Smooth muscle cell (in vitro differentiated cells): ENCODE data around the gene CHPF2. TPM values are rescaled to one million over a fixed set of nuclear protein-coding genes. Genes with fewer than 3 reads are reported as not detected.

Experiments
- DNase-seq: peaks from one replicate; lab custom pipeline; 2025; ENCODE audit not compliant: unreplicated experiment; lab: John Stamatoyannopoulos, UW
- H2AFZ ChIP-seq: fragments of 200-600 bp; sonication (generic); 2 replicates; pipeline ENCODE4 v1.6.0; 2016; ENCODE audit warnings: antibody characterized with exemption, low read depth, mild to moderate bottlenecking
- H3F3A ChIP-seq: fragments of 200-600 bp; sonication (generic); 2 replicates; pipeline ENCODE4 v1.6.0; 2017; ENCODE audit warnings: antibody characterized with exemption, low read depth
- H3K27ac ChIP-seq: fragments of 200-600 bp; sonication (generic); 2 replicates; pipeline ENCODE4 v1.5.1; 2016; ENCODE audit warnings: low read depth, mild to moderate bottlenecking
- H3K27me3 ChIP-seq: fragments of 200-600 bp; sonication (generic); 2 replicates; pipeline ENCODE4 v1.6.1; 2016; ENCODE audit warnings: low read depth, mild to moderate bottlenecking
- H3K36me3 ChIP-seq: fragments of 200-600 bp; sonication (generic); 2 replicates; pipeline ENCODE4 v1.5.1; 2016; ENCODE audit warnings: low read depth
- H3K4me1 ChIP-seq: fragments of 200-600 bp; sonication (generic); 2 replicates; pipeline ENCODE4 v1.5.1; 2016; ENCODE audit warnings: low read depth
- H3K4me2 ChIP-seq: fragments of 200-600 bp; sonication (generic); 2 replicates; pipeline ENCODE4 v1.6.0; 2016; ENCODE audit warnings: mild to moderate bottlenecking
- H3K4me3 ChIP-seq: fragments of 200-600 bp; sonication (generic); 2 replicates; pipeline ENCODE4 v1.5.1; 2016; ENCODE audit warnings: mild to moderate bottlenecking
- H3K79me2 ChIP-seq: fragments of 200-600 bp; sonication (generic); 2 replicates; pipeline ENCODE4 v1.6.0; 2016; ENCODE audit warnings: low read depth, mild to moderate bottlenecking
- H3K9ac ChIP-seq: fragments of 200-600 bp; sonication (generic); 2 replicates; pipeline ENCODE4 v1.6.0; 2016; ENCODE audit warnings: low read depth
- H3K9me3 ChIP-seq: fragments of 200-600 bp; sonication (generic); replicated peaks from 2 replicates; pipeline ENCODE4 v1.5.1; 2016; ENCODE audit warnings: low read depth
- H4K20me1 ChIP-seq: fragments of 200-600 bp; sonication (generic); 2 replicates; pipeline ENCODE4 v1.6.0; 2016; ENCODE audit warnings: low read depth
- WGBS: methylation state at CpG from one replicate; pipeline ENCODE4 v1.1.7; 2016; ENCODE audit warnings: low lambda C conversion rate; 5-methylcytosine and 5-hydroxymethylcytosine counted together
- polyA plus RNA-seq: library from polyadenylated mRNA; unstranded; fragments of >200 nt; fragmentation: Nextera tagmentation; extraction: Ambion mirVana; gene quantifications from 2 replicates; pipeline ENCODE4 v1.2.1, GENCODE V29; 2016
- total RNA-seq: library from RNA; depleted of rRNA; stranded (reverse); fragments of >200 nt; gene quantifications from 2 replicates; pipeline ENCODE4 v1.2.3, GENCODE V29; 2014
- TF ChIP-seq, protein P1 (sequence below): fragments of 200-600 bp; sonication (generic); IDR thresholded peaks from 2 replicates; pipeline ENCODE4 v1.5.1; 2017; ENCODE audit warnings: borderline replicate concordance, mild to moderate bottlenecking, antibody characterized with exemption; ENCODE audit not compliant: insufficient read depth, poor library complexity, severe bottlenecking

CHPF2 gene
- total and polyA plus RNA-seq, 2 experiments from 2014 or later = 42.3 to 70.8 TPM

DNA sequence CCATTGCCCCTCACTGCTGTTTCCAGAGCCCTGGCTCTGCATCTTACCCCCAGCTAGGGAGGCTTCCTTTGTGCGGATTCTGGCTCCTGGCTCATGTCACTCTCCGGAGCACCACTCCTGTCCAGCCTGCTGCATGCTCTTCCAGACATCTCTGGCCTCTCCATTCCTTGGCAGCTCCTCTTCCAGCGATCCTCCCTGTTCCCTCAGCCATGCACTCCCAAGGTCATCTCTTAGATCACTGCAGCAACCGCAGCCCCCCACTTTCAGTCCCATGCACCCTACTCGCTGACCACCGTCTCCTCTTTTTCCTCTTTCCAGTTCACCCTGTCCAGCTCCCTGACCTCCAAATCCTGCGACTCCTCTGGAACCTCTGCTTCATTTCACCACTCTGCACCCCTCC lies 23.1 kb downstream of the CHPF2 start:
- H3K9ac ChIP-seq = no peak overlapping the region
- TF ChIP-seq, protein P1, sequence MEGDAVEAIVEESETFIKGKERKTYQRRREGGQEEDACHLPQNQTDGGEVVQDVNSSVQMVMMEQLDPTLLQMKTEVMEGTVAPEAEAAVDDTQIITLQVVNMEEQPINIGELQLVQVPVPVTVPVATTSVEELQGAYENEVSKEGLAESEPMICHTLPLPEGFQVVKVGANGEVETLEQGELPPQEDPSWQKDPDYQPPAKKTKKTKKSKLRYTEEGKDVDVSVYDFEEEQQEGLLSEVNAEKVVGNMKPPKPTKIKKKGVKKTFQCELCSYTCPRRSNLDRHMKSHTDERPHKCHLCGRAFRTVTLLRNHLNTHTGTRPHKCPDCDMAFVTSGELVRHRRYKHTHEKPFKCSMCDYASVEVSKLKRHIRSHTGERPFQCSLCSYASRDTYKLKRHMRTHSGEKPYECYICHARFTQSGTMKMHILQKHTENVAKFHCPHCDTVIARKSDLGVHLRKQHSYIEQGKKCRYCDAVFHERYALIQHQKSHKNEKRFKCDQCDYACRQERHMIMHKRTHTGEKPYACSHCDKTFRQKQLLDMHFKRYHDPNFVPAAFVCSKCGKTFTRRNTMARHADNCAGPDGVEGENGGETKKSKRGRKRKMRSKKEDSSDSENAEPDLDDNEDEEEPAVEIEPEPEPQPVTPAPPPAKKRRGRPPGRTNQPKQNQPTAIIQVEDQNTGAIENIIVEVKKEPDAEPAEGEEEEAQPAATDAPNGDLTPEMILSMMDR = no peak
- no peaks in the 10 kb centered on the region for H3K36me3 ChIP-seq
- no peaks in the 10 kb centered on the region for H3F3A ChIP-seq
- no peak overlapping the region for H2AFZ ChIP-seq
- no peak for DNase-seq
- WGBS = 94% methylated on average over 7 of the region's 7 CpGs
- no peak overlapping the region for H3K4me3 ChIP-seq
- no peaks in the 10 kb centered on the region for H3K79me2 ChIP-seq
- H3K4me1 ChIP-seq = peaks cover 27% of the 10 kb centered on the region
- no peaks in the 10 kb centered on the region for H4K20me1 ChIP-seq
- no peak overlapping the region for H3K4me2 ChIP-seq
- H3K27me3 ChIP-seq = peaks cover 4% of the 10 kb centered on the region
- H3K9me3 ChIP-seq = no peaks in the 10 kb centered on the region
- H3K27ac ChIP-seq = no peak overlapping the region

DNA sequence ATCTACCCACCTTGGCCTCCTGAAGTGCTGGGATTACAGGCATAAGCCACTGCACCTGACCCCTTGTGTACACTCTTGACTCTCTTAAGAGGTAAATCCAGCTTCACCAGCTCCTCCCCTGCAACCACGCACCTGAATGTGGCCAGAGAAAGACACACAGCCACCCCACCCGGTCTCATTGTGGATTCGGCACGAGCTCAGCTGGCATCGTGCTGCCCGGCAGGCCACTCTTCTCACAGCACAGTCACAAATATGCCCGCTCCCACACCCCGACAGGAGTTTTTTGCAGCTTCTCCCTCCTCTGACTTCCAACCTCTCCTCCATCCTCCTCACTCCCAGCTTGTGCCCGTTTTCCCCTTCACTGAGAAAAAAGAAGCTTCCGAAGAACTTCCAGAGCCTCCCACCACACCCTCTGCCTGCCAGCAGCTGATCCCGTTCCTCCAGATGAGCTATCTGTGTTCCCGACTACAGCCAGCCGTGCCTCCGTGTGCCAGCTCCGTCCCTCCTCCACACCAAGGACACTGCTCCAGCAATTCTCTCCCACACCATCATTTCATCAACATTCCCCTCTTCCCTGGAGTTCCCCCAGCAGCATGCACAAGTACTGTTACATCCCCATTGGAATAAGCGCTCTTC lies 24.2 kb downstream of the CHPF2 start:
- no peak overlapping the region for H2AFZ ChIP-seq
- peaks cover 17% of the 10 kb centered on the region for H3K4me1 ChIP-seq

DNA sequence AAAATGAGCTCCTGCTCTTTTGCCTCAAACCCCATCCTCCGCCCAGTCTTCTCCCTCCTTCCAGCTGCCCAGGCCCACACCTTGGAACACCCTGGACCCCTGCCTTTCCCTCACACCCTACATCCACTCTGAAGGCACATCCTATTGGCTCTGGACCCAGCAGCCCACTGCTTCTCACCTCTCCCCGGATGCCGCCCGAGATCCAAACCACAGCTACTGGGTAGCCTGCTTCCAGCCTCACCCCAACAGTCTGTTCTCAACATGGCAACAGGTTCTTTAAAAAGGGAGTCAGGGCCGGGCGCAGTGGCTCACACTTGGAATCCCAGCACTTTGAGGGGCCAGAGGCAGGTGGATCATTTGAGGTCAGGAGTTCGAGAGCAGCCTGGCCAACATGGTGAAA lies 25.7 kb downstream of the CHPF2 start:
- DNase-seq = no peak
- peaks cover 6% of the 10 kb centered on the region for H3K4me1 ChIP-seq
- TF ChIP-seq, protein P1 = no peak
- no peak overlapping the region for H3K4me2 ChIP-seq
- H4K20me1 ChIP-seq = no peaks in the 10 kb centered on the region
- no peaks in the 10 kb centered on the region for H3K36me3 ChIP-seq
- no peak overlapping the region for H2AFZ ChIP-seq
- no peaks in the 10 kb centered on the region for H3K9me3 ChIP-seq
- WGBS = 94% methylated on average over 7 of the region's 7 CpGs
- no peak overlapping the region for H3K9ac ChIP-seq
- no peak overlapping the region for H3K4me3 ChIP-seq
- H3K79me2 ChIP-seq = no peaks in the 10 kb centered on the region
- no peaks in the 10 kb centered on the region for H3F3A ChIP-seq
- H3K27ac ChIP-seq = no peak overlapping the region
- H3K27me3 ChIP-seq = peaks cover 9% of the 10 kb centered on the region

More for the DNA sequence above, 24.2 kb downstream of the CHPF2 start:
- H3F3A ChIP-seq = no peaks in the 10 kb centered on the region
- no peak for DNase-seq
- H3K79me2 ChIP-seq = no peaks in the 10 kb centered on the region
- H3K9me3 ChIP-seq = no peaks in the 10 kb centered on the region
- H3K4me2 ChIP-seq = no peak overlapping the region
- H3K27ac ChIP-seq = no peak overlapping the region
- 68% methylated on average over 16 of the region's 16 CpGs for WGBS
- H3K4me3 ChIP-seq = no peak overlapping the region
- H3K9ac ChIP-seq = no peak overlapping the region
- TF ChIP-seq, protein P1 = no peak
- no peaks in the 10 kb centered on the region for H3K36me3 ChIP-seq
- H4K20me1 ChIP-seq = no peaks in the 10 kb centered on the region
- peaks cover 9% of the 10 kb centered on the region for H3K27me3 ChIP-seq

DNA sequence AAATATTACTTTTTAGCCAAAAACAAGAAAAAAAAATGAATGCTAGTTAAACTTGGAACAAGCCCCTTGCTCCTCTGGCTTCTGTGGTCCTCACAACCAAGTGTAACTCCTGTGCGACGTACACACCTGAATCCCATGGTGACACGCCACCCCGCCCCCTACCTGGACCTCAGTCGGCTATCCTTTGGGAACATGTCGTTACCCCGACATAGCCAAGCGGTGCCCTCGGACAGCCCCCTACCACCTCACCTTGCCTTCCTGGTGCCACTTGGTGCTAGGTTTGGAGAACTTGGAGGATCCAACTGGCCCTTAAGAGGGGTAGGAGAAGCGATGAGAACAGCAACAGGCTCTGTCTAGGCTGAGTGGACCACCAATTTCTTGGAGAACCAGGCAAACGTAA lies 28.2 kb downstream of the CHPF2 start:
- H3K4me1 ChIP-seq = no peaks in the 10 kb centered on the region
- H3K4me2 ChIP-seq = no peak overlapping the region
- H3K9me3 ChIP-seq = no peaks in the 10 kb centered on the region
- no peaks in the 10 kb centered on the region for H3K36me3 ChIP-seq
- H4K20me1 ChIP-seq = no peaks in the 10 kb centered on the region
- H2AFZ ChIP-seq = no peak overlapping the region
- H3K27me3 ChIP-seq = peaks cover 9% of the 10 kb centered on the region
- H3K27ac ChIP-seq = no peak overlapping the region
- no peaks in the 10 kb centered on the region for H3K79me2 ChIP-seq
- TF ChIP-seq, protein P1 = no peak
- DNase-seq = no peak
- H3K4me3 ChIP-seq = no peak overlapping the region
- H3K9ac ChIP-seq = no peak overlapping the region
- no peaks in the 10 kb centered on the region for H3F3A ChIP-seq
- WGBS = 94% methylated on average over 11 of the region's 11 CpGs
